ENCODE data around the gene ZNF829.

GRCh38 chr19:36876993-36877938, 38.8 kb downstream of the ZNF829 start:
- no peak for TF ChIP-seq POLR2A (IDR thresholded peaks at IDR 0.05)
- TF ChIP-seq, protein P1, sequence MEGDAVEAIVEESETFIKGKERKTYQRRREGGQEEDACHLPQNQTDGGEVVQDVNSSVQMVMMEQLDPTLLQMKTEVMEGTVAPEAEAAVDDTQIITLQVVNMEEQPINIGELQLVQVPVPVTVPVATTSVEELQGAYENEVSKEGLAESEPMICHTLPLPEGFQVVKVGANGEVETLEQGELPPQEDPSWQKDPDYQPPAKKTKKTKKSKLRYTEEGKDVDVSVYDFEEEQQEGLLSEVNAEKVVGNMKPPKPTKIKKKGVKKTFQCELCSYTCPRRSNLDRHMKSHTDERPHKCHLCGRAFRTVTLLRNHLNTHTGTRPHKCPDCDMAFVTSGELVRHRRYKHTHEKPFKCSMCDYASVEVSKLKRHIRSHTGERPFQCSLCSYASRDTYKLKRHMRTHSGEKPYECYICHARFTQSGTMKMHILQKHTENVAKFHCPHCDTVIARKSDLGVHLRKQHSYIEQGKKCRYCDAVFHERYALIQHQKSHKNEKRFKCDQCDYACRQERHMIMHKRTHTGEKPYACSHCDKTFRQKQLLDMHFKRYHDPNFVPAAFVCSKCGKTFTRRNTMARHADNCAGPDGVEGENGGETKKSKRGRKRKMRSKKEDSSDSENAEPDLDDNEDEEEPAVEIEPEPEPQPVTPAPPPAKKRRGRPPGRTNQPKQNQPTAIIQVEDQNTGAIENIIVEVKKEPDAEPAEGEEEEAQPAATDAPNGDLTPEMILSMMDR (IDR thresholded peaks at IDR 0.05): no peak
